ENCODE data around the gene PPP1R16B. TPM values are rescaled to one million over a fixed set of nuclear protein-coding genes. Genes with fewer than 3 reads are reported as not detected.
A peak's percentile ranks its signal among the peaks of the same experiment; 100 is the strongest.

The PPP1R16B gene
- total and polyA plus RNA-seq, 4 experiments from 2014 or later: 17.3 to 55.1 (median 45.5) TPM

- Mint-ChIP-seq H3K9me3 (no peaks in the 10 kb centered on the region), H3K27me3 (no peaks in the 10 kb centered on the region), H3K4me1 (peaks cover 36 to 69% (median 54%) of the 10 kb centered on the region in 4 donors), H3K36me3 (peaks cover 5 to 18% of the 10 kb centered on the region in 2 donors), H3K4me3 (peak overlapping the region in 5 of 8 donors; percentile 19 to 66 (median 55)), H3K27ac (peak overlapping the region; percentile 75 to 91 (median 85))
- Histone ChIP-seq H3K4me1 (ENCODE audit: insufficient read depth, low read length) (peaks cover 47% of the 10 kb centered on the region), H3K9me3 (ENCODE audit: control insufficient read depth in 1 of 2, low read length in 2 of 2) (no peaks in the 10 kb centered on the region), H3K4me3 (ENCODE audit: low read length in 2 of 2) (no peak overlapping the region), H3K36me3 (ENCODE audit: insufficient read depth, low read length) (peaks cover 7% of the 10 kb centered on the region), H3K27ac (ENCODE audit: low read depth, low read length) (peak overlapping the region; percentile 13), H3K27me3 (ENCODE audit: insufficient read depth, low read length) (no peaks in the 10 kb centered on the region)
- intact Hi-C loops (cut with micrococcal nuclease): no loop called here
- ChIA-PET POLR2A (ENCODE audit: partially characterized antibody) (interaction anchor here (0.7 to 2.4 kb wide), 7 partner anchors 9 to 135 kb away, joined by 3 to 11 read pairs (median 4); partner anchors contain the start of gene PPP1R16B), CTCF (ENCODE audit: partially characterized antibody) (interaction anchor here (0.8 to 15.8 kb wide), 6 partner anchors 8 to 132 kb away, joined by 3 to 159 read pairs (median 7); no protein-coding TSS in a partner anchor)
- DNase-seq: no peak
Observed at GRCh38 chr20:38883081-38883980, 77.8 kb downstream of the PPP1R16B start.

- Mint-ChIP-seq H3K36me3 (peaks cover 5 to 19% of the 10 kb centered on the region in 2 donors), H3K27me3 (no peaks in the 10 kb centered on the region), H3K27ac (peak overlapping the region; percentile 62 to 90 (median 71)), H3K4me3 (no peak overlapping the region), H3K4me1 (peaks cover 31 to 65% (median 47%) of the 10 kb centered on the region in 4 donors), H3K9me3 (no peaks in the 10 kb centered on the region)
- no peaks in the 10 kb centered on the region for H3K27me3 ChIP-seq (ENCODE audit: insufficient read depth, low read length)
- peaks cover 7% of the 10 kb centered on the region for H3K36me3 ChIP-seq (ENCODE audit: insufficient read depth, low read length)
- no peak for DNase-seq
- no peaks in the 10 kb centered on the region for H3K9me3 ChIP-seq (ENCODE audit: control insufficient read depth in 1 of 2, low read length in 2 of 2)
- no peak overlapping the region for H3K27ac ChIP-seq (ENCODE audit: low read depth, low read length)
- intact Hi-C loops (cut with micrococcal nuclease): no loop called here
- peaks cover 39% of the 10 kb centered on the region for H3K4me1 ChIP-seq (ENCODE audit: insufficient read depth, low read length)
- POLR2A ChIA-PET (ENCODE audit: partially characterized antibody): interaction anchor here (0.9 to 2.4 kb wide), 3 partner anchors 9 to 135 kb away, joined by 3 to 10 read pairs (median 7); no protein-coding TSS in a partner anchor
- CTCF ChIA-PET (ENCODE audit: partially characterized antibody): interaction anchor here (0.8 to 15.8 kb wide), 5 partner anchors 9 to 77 kb away, joined by 3 to 159 read pairs (median 7); no protein-coding TSS in a partner anchor
- H3K4me3 ChIP-seq (ENCODE audit: low read length in 2 of 2): no peak overlapping the region
Observed at GRCh38 chr20:38883981-38884733, 78.7 kb downstream of the PPP1R16B start.

- intact Hi-C loops (cut with micrococcal nuclease): no loop called here
- Histone ChIP-seq H3K27me3 (ENCODE audit: insufficient read depth, low read length) (no peaks in the 10 kb centered on the region), H3K4me3 (ENCODE audit: low read length in 2 of 2) (no peak overlapping the region), H3K4me1 (ENCODE audit: insufficient read depth, low read length) (peaks cover 46% of the 10 kb centered on the region), H3K27ac (ENCODE audit: low read depth, low read length) (no peak overlapping the region), H3K9me3 (ENCODE audit: control insufficient read depth in 1 of 2, low read length in 2 of 2) (no peaks in the 10 kb centered on the region), H3K36me3 (ENCODE audit: insufficient read depth, low read length) (peaks cover 12% of the 10 kb centered on the region)
- Mint-ChIP-seq H3K36me3 (peaks cover 8 to 26% of the 10 kb centered on the region in 2 donors), H3K27ac (peak overlapping the region in 3 of 7 donors; percentile 32 to 65 (median 42)), H3K27me3 (no peaks in the 10 kb centered on the region), H3K4me3 (no peak overlapping the region), H3K9me3 (no peaks in the 10 kb centered on the region), H3K4me1 (peaks cover 31 to 54% (median 45%) of the 10 kb centered on the region in 4 donors)
- ChIA-PET CTCF (ENCODE audit: partially characterized antibody) (interaction anchor here (1.2 to 15.8 kb wide), 2 partner anchors 7 to 79 kb away, joined by 3 to 159 read pairs; no protein-coding TSS in a partner anchor), POLR2A (ENCODE audit: partially characterized antibody) (interaction anchor here (1.0 to 1.2 kb wide), 3 partner anchors 26 to 78 kb away, joined by 3 read pairs; no protein-coding TSS in a partner anchor)
- DNase-seq: no peak
Observed at GRCh38 chr20:38885357-38885756, 79.9 kb downstream of the PPP1R16B start.

- no peaks in the 10 kb centered on the region for H3K27me3 Mint-ChIP-seq
- peaks cover 12% of the 10 kb centered on the region for H3K36me3 ChIP-seq (ENCODE audit: insufficient read depth, low read length)
- H3K27ac Mint-ChIP-seq: peak overlapping the region in 5 of 7 donors; percentile 15 to 86 (median 65)
- peaks cover 0 to 1% (median 0%) of the 10 kb centered on the region in 8 donors for H3K9me3 Mint-ChIP-seq
- H3K4me3 Mint-ChIP-seq: no peak overlapping the region
- H3K27me3 ChIP-seq (ENCODE audit: insufficient read depth, low read length): no peaks in the 10 kb centered on the region
- ChIA-PET CTCF (ENCODE audit: partially characterized antibody) (interaction anchor here (1.0 to 1.3 kb wide), 2 partner anchors 9 to 28 kb away, joined by 3 to 6 read pairs; no protein-coding TSS in a partner anchor), POLR2A (ENCODE audit: partially characterized antibody) (interaction anchor here (0.7 to 1.7 kb wide), 4 partner anchors 12 to 43 kb away, joined by 3 to 6 read pairs (median 4); no protein-coding TSS in a partner anchor)
- H3K9me3 ChIP-seq (ENCODE audit: control insufficient read depth in 1 of 2, low read length in 2 of 2): no peaks in the 10 kb centered on the region
- H3K36me3 Mint-ChIP-seq: peaks cover 6 to 22% of the 10 kb centered on the region in 2 donors
- no peak overlapping the region for H3K27ac ChIP-seq (ENCODE audit: low read depth, low read length)
- H3K4me1 Mint-ChIP-seq: peaks cover 16 to 37% (median 30%) of the 10 kb centered on the region in 4 donors
- intact Hi-C loops (cut with micrococcal nuclease): no loop called here
- no peak overlapping the region for H3K4me3 ChIP-seq (ENCODE audit: low read length in 2 of 2)
- DNase-seq: no peak
- peaks cover 39% of the 10 kb centered on the region for H3K4me1 ChIP-seq (ENCODE audit: insufficient read depth, low read length)
Observed at GRCh38 chr20:38888059-38888831, 82.7 kb downstream of the PPP1R16B start.

- Mint-ChIP-seq H3K27me3 (no peaks in the 10 kb centered on the region), H3K9me3 (peaks cover 0 to 1% (median 0%) of the 10 kb centered on the region in 8 donors), H3K36me3 (peaks cover 6 to 27% of the 10 kb centered on the region in 2 donors), H3K4me1 (peaks cover 20 to 45% (median 31%) of the 10 kb centered on the region in 4 donors), H3K4me3 (no peak overlapping the region), H3K27ac (peak overlapping the region in 6 of 7 donors; percentile 10 to 73 (median 60))
- CTCF ChIA-PET (ENCODE audit: partially characterized antibody): interaction anchor here (1.0 kb wide), 1 partner anchor 28 kb away, joined by 3 read pairs; no protein-coding TSS in a partner anchor
- Histone ChIP-seq H3K27me3 (ENCODE audit: insufficient read depth, low read length) (no peaks in the 10 kb centered on the region), H3K4me3 (ENCODE audit: low read length in 2 of 2) (no peak overlapping the region), H3K36me3 (ENCODE audit: insufficient read depth, low read length) (peaks cover 8% of the 10 kb centered on the region), H3K27ac (ENCODE audit: low read depth, low read length) (no peak overlapping the region), H3K4me1 (ENCODE audit: insufficient read depth, low read length) (peaks cover 37% of the 10 kb centered on the region), H3K9me3 (ENCODE audit: control insufficient read depth in 1 of 2, low read length in 2 of 2) (no peaks in the 10 kb centered on the region)
- intact Hi-C loops (cut with micrococcal nuclease): no loop called here
- no peak for DNase-seq
- POLR2A ChIA-PET (ENCODE audit: partially characterized antibody): interaction anchor here (0.8 to 1.6 kb wide), 4 partner anchors 16 to 84 kb away, joined by 3 to 4 read pairs (median 4); partner anchors contain the start of gene PPP1R16B
Observed at GRCh38 chr20:38889050-38889449, 83.6 kb downstream of the PPP1R16B start.
